SU-DHL-6 (cell line): ENCODE measurements around the gene DNAH17.

Source experiments
- H2AFZ ChIP-seq: fragments of 200-600 bp; sonication (generic); 2 replicates; pipeline ENCODE4 v1.6.1; 2014; ENCODE audit warnings: low read depth, mild to moderate bottlenecking, moderate library complexity, mixed read lengths, antibody characterized with exemption, low read length; ENCODE audit not compliant: severe bottlenecking
- H3F3A ChIP-seq: fragments of 200-600 bp; shearing (Covaris generic); 2 replicates; pipeline ENCODE4 v1.6.0; 2016; ENCODE audit warnings: antibody characterized with exemption, mild to moderate bottlenecking; ENCODE audit not compliant: insufficient read depth
- H3K27ac ChIP-seq: fragments of 200-600 bp; sonication (generic); 2 replicates; pipeline ENCODE4 v1.5.1; 2016; ENCODE audit warnings: low read depth, mild to moderate bottlenecking, low read length, moderate library complexity, mixed read lengths
- H3K27me3 ChIP-seq: fragments of 200-600 bp; sonication (generic), shearing (Covaris generic); 2 replicates; pipeline ENCODE4 v1.6.0; 2014; ENCODE audit warnings: mild to moderate bottlenecking, low read length
- H3K36me3 ChIP-seq: fragments of 200-600 bp; sonication (generic); 2 replicates; pipeline ENCODE4 v1.6.1; 2014; ENCODE audit warnings: mild to moderate bottlenecking, low read length, mixed read lengths
- H3K4me2 ChIP-seq: fragments of 300-600, 200-600 bp; shearing (Covaris generic), sonication (generic); 2 replicates; pipeline ENCODE4 v1.6.0; 2014; ENCODE audit warnings: low read length, low read depth, mild to moderate bottlenecking; ENCODE audit not compliant: poor library complexity, severe bottlenecking
- H3K4me3 ChIP-seq: fragments of 200-600 bp; sonication (generic); 2 replicates; pipeline ENCODE4 v1.5.1; 2014; ENCODE audit warnings: antibody characterized with exemption, low read length, mild to moderate bottlenecking, mixed read lengths; ENCODE audit not compliant: insufficient read depth, poor library complexity, severe bottlenecking
- H3K79me2 ChIP-seq: fragments of 200-600 bp; sonication (generic); 2 replicates; pipeline ENCODE4 v1.6.1; 2014; ENCODE audit warnings: mild to moderate bottlenecking, low read length, moderate library complexity; ENCODE audit not compliant: insufficient read depth
- H3K9ac ChIP-seq: fragments of 200-600 bp; sonication (generic); 2 replicates; pipeline ENCODE4 v1.7.0; 2014; ENCODE audit warnings: mild to moderate bottlenecking, low read length
- H3K9me2 ChIP-seq: fragments of 200-600 bp; sonication (generic); replicated peaks from 2 replicates; pipeline ENCODE4 v1.6.1; 2014; ENCODE audit warnings: low read length; ENCODE audit not compliant: insufficient read depth
- H3K9me3 ChIP-seq: fragments of 200-600 bp; sonication (generic); 2 replicates; pipeline ENCODE4 v1.6.1; 2014; ENCODE audit warnings: low read length, mixed read lengths; ENCODE audit not compliant: insufficient read depth
- H4K20me1 ChIP-seq: fragments of 200-600 bp; sonication (generic); 2 replicates; pipeline ENCODE4 v1.6.1; 2014; ENCODE audit warnings: low read depth, mild to moderate bottlenecking, antibody characterized with exemption, low read length, moderate library complexity, mixed read lengths
- CTCF ChIP-seq: fragments of 200-600 bp; sonication (generic); IDR thresholded peaks from one replicate; pipeline ENCODE4 v1.5.1; 2017; ENCODE audit warnings: antibody characterized with exemption, mild to moderate bottlenecking, low read length, moderate library complexity; ENCODE audit not compliant: insufficient read depth, poor library complexity, severe bottlenecking
- EZH2phosphoT487 ChIP-seq: fragments of 200-600 bp; sonication (generic), shearing (Covaris generic); conservative IDR thresholded peaks from 2 replicates; pipeline ENCODE4 v1.6.1; 2018; ENCODE audit warnings: mild to moderate bottlenecking, antibody characterized with exemption, low read length, moderate library complexity, mixed read lengths

The DNAH17 gene

GRCh38 chr17:78616946-78617345 lies 39.8 kb upstream of the DNAH17 start:
- H3K9ac ChIP-seq, result no peak overlapping the region

GRCh38 chr17:78615631-78616030 lies 38.4 kb upstream of the DNAH17 start:
- Histone ChIP-seq H2AFZ (no peak overlapping the region), H3K4me2 (no peak overlapping the region), H3K9me3 (no peaks in the 10 kb centered on the region), H3K4me3 (no peak overlapping the region), H3K9ac (no peak overlapping the region), H4K20me1 (no peaks in the 10 kb centered on the region), H3K27ac (no peak overlapping the region), H3K36me3 (no peaks in the 10 kb centered on the region), H3F3A (no peaks in the 10 kb centered on the region), H3K79me2 (no peaks in the 10 kb centered on the region), H3K27me3 (no peaks in the 10 kb centered on the region), H3K9me2 (no peaks in the 10 kb centered on the region)
- no peak for TF ChIP-seq CTCF
- TF ChIP-seq EZH2phosphoT487, result no peak

More at GRCh38 chr17:78616946-78617345, 39.8 kb upstream of the DNAH17 start:
- TF ChIP-seq CTCF, result no peak
- TF ChIP-seq EZH2phosphoT487, result no peak
- no peaks in the 10 kb centered on the region for H3K79me2 ChIP-seq
- no peak overlapping the region for H3K4me2 ChIP-seq
- H4K20me1 ChIP-seq, result no peaks in the 10 kb centered on the region
- no peaks in the 10 kb centered on the region for H3K27me3 ChIP-seq
- no peak overlapping the region for H3K27ac ChIP-seq
- no peak overlapping the region for H3K4me3 ChIP-seq
- no peak overlapping the region for H2AFZ ChIP-seq
- H3K36me3 ChIP-seq, result no peaks in the 10 kb centered on the region
- no peaks in the 10 kb centered on the region for H3F3A ChIP-seq
- no peaks in the 10 kb centered on the region for H3K9me2 ChIP-seq
- no peaks in the 10 kb centered on the region for H3K9me3 ChIP-seq

GRCh38 chr17:78613416-78613815 lies 36.2 kb upstream of the DNAH17 start:
- Histone ChIP-seq H3K4me2 (no peak overlapping the region), H3K27ac (no peak overlapping the region), H3K36me3 (no peaks in the 10 kb centered on the region), H3K4me3 (no peak overlapping the region), H3K9me3 (no peaks in the 10 kb centered on the region), H3K9me2 (no peaks in the 10 kb centered on the region), H2AFZ (no peak overlapping the region), H3K27me3 (no peaks in the 10 kb centered on the region), H3K79me2 (no peaks in the 10 kb centered on the region), H3K9ac (no peak overlapping the region), H4K20me1 (no peaks in the 10 kb centered on the region), H3F3A (no peaks in the 10 kb centered on the region)
- TF ChIP-seq EZH2phosphoT487, result no peak
- no peak for TF ChIP-seq CTCF
